HepG2 (cell line): ENCODE measurements around the gene EYA2. TPM values are rescaled to one million over a fixed set of nuclear protein-coding genes. Genes with fewer than 3 reads are reported as not detected.

ENCODE experiments used
- ATAC-seq: fragments of 200-7000 bp; cut with Tn5 transposase; 3 replicates; pipeline ENCODE4 v1.9.1; 2020; ENCODE audit warnings: mild to moderate bottlenecking, moderate library complexity
- BruUV-seq: library from RNA; stranded (reverse); fragments of 400-500 nt; replicated peaks from 2 replicates; lab custom pipeline; 2021; lab: Mats Ljungman, UMichigan
- CTCF ChIA-PET: fragments of 300-600 bp; formaldehyde crosslinking; extraction: SDS; loops from one replicate; lab custom pipeline; 2021; ENCODE audit warnings: low total read pairs, inconsistent platforms, low intra/inter-chr PET ratio; lab: Yijun Ruan, JAX
- POLR2A ChIA-PET: fragments of 350-600 bp; sonication (Branson Sonifier 250); formaldehyde crosslinking; loops from one replicate; lab custom pipeline; 2020; ENCODE audit warnings: antibody characterized with exemption, inconsistent platforms; lab: Yijun Ruan, JAX
- DNase-seq: peaks from one replicate; pipeline ENCODE4 v3.0.0-alpha.2; 2015; ENCODE audit warnings: low spot score
- FAIRE-seq: peaks from 3 replicates; lab custom pipeline; 2011; peaks lifted over from hg19 to GRCh38; lab: Jason Lieb, UNC
- H2AFZ ChIP-seq: one replicate; pipeline ENCODE4 v1.6.1; 2011; ENCODE audit warnings: low read length, inconsistent platforms
- H3K27ac ChIP-seq: fragments of 300-600 bp; 3 replicates; pipeline ENCODE4 v1.8.0; 2011; ENCODE audit warnings: mixed run types, mild to moderate bottlenecking, mixed read lengths, low read length, inconsistent platforms; ENCODE audit not compliant: insufficient read depth; ENCODE audit errors: extremely low read length
- H3K27me3 ChIP-seq, 2 experiments: fragments of 200-600 bp in 1 of 2; 2 replicates in 1 of 2; 3 replicates in 1 of 2; pipeline versions ENCODE4 v1.6.0 to v1.8.0; 2011; ENCODE audit warnings: low read length in 2 of 2, mild to moderate bottlenecking in 2 of 2, moderate library complexity in 2 of 2, inconsistent platforms in 1 of 2; ENCODE audit not compliant: insufficient read depth in 2 of 2, control insufficient read depth in 1 of 2
- H3K36me3 ChIP-seq, 2 experiments: fragments of 200-600 bp in 1 of 2; replicated peaks in 1 of 2; 2 replicates in 1 of 2; 3 replicates in 1 of 2; pipeline versions ENCODE4 v1.5.1 to v1.8.0; 2011; ENCODE audit warnings: low read length in 2 of 2, inconsistent platforms in 1 of 2; ENCODE audit not compliant: insufficient read depth in 2 of 2, control insufficient read depth in 1 of 2
- H3K4me1 ChIP-seq: 2 replicates; pipeline ENCODE4 v1.5.1; 2012; ENCODE audit warnings: low read length, inconsistent platforms; ENCODE audit not compliant: insufficient read depth
- H3K4me2 ChIP-seq: 2 replicates; pipeline ENCODE4 v1.6.0; 2011; ENCODE audit warnings: low read depth, low read length, inconsistent platforms
- H3K4me3 ChIP-seq, 3 experiments: fragments of 200-600 bp in 1 of 3; sonication (generic), shearing (Covaris generic) in 1 of 3; replicated peaks in 1 of 3; 2 replicates each; pipeline ENCODE4 v1.5.1; 2011 to 2016; ENCODE audit warnings: low read length in 3 of 3, inconsistent platforms in 2 of 3, low read depth in 2 of 3, mild to moderate bottlenecking in 2 of 3, control low read depth in 1 of 3, mixed read lengths in 1 of 3; ENCODE audit not compliant: insufficient read depth in 1 of 3
- H3K79me2 ChIP-seq: one replicate; pipeline ENCODE4 v1.6.1; 2011; ENCODE audit warnings: low read length, inconsistent platforms; ENCODE audit not compliant: insufficient read depth
- H3K9ac ChIP-seq: 2 replicates; pipeline ENCODE4 v1.6.0; 2011; ENCODE audit warnings: mild to moderate bottlenecking, low read depth, low read length, inconsistent platforms; ENCODE audit not compliant: insufficient read depth
- H3K9me3 ChIP-seq: 2 replicates; pipeline ENCODE4 v1.5.1; 2012; ENCODE audit warnings: mild to moderate bottlenecking, low read length
- H4K20me1 ChIP-seq: 2 replicates; pipeline ENCODE4 v1.6.0; 2011; ENCODE audit warnings: inconsistent platforms, mild to moderate bottlenecking, low read length, moderate library complexity; ENCODE audit not compliant: insufficient read depth
- BHLHE40 ChIP-seq: IDR thresholded peaks from 2 replicates; pipeline ENCODE4 v1.6.1; 2011; ENCODE audit warnings: low read length, improper control_type of control experiment
- CHD4 ChIP-seq: fragments of 200-600 bp; sonication (generic); IDR thresholded peaks from 2 replicates; pipeline ENCODE4 v1.7.0; 2017; ENCODE audit warnings: mild to moderate bottlenecking, low read length, borderline replicate concordance
- FOXA1 ChIP-seq, 2 experiments: fragments of 450-650 bp in 1 of 2; sonication (generic) in 1 of 2; formaldehyde crosslinking in 1 of 2; IDR thresholded peaks; 2 replicates each; pipeline versions ENCODE4 v1.4.0 to v1.6.1; 2016 to 2020; ENCODE audit warnings: missing genetic modification reagents in 1 of 2
- FOXP1 ChIP-seq, 2 experiments: fragments of 450-650 bp in 1 of 2; IDR thresholded peaks; 2 replicates each; pipeline ENCODE4 v1.6.1; 2017 to 2018; ENCODE audit warnings: antibody characterized with exemption in 1 of 2
- TEAD3 ChIP-seq: optimal IDR thresholded peaks from 2 replicates; pipeline ENCODE3; 2016; ENCODE audit warnings: borderline replicate concordance
- ZNF468 ChIP-seq: sonication (generic); formaldehyde crosslinking; IDR thresholded peaks from 2 replicates; pipeline ENCODE4 v1.8.0; 2022; ENCODE audit warnings: mild to moderate bottlenecking, moderate library complexity, missing genetic modification reagents
- ZNF629 ChIP-seq: sonication (generic); formaldehyde crosslinking; conservative IDR thresholded peaks from 2 replicates; pipeline ENCODE4 v1.5.0; 2020; ENCODE audit warnings: missing genetic modification reagents
- ZNF883 ChIP-seq: sonication (generic); formaldehyde crosslinking; IDR thresholded peaks from 2 replicates; pipeline ENCODE4 v1.5.1; 2020; ENCODE audit warnings: mild to moderate bottlenecking, missing genetic modification reagents; ENCODE audit errors: not compliant biosample characterization
- WGBS: methylation state at CpG from one replicate; pipeline ENCODE4 v1.1.6; 2017; ENCODE audit warnings: low lambda C conversion rate; 5-methylcytosine and 5-hydroxymethylcytosine counted together
- in situ Hi-C: cut with HindIII; loops from 2 replicates; pipeline ENCODE4 v1.10.0; 2017; ENCODE audit warnings: low pct_unique_long_range_greater_than_20kb; ENCODE audit not compliant: extremely low pct_ligation_motif_present
- intact Hi-C: fragments of 100-400 bp; cut with micrococcal nuclease; formaldehyde crosslinking; loops from one replicate; pipeline ENCODE4 v1.10.0; 2022; ENCODE audit not compliant: unreplicated experiment
- polyA plus RNA-seq, 8 experiments: library from polyadenylated mRNA; depleted of rRNA in 3 of 8; stranded (reverse) in 7 of 8; unstranded in 1 of 8; fragments of >200 nt; fragmentation: Illumina TruSeq in 4 of 8; extraction: Trizol in 4 of 8; gene quantifications; 2 replicates each; pipeline versions ENCODE4 v1.2.1 to v1.2.3, GENCODE V29; 2011 to 2016; ENCODE audit warnings: low read depth in 4 of 8, missing spikeins in 1 of 8, mixed read lengths in 1 of 8; ENCODE audit not compliant: insufficient read depth in 1 of 8
- total RNA-seq, 5 experiments: library from RNA; depleted of rRNA; stranded (reverse); fragments of >200 nt; fragmentation: Illumina TruSeq; extraction: Trizol; gene quantifications; 2 replicates each; pipeline ENCODE4 v1.2.3, GENCODE V29; 2016; ENCODE audit warnings: low read depth in 1 of 5
- TF ChIP-seq, protein P1 (sequence below): sonication (generic); formaldehyde crosslinking; IDR thresholded peaks from 2 replicates; pipeline ENCODE4 v1.9.0; 2022; ENCODE audit warnings: low read depth, missing genetic modification reagents
- TF ChIP-seq, protein P2 (sequence below): sonication (generic); formaldehyde crosslinking; IDR thresholded peaks from 2 replicates; pipeline ENCODE4; 2020; ENCODE audit warnings: missing genetic modification reagents, mild to moderate bottlenecking, borderline replicate concordance

Gene EYA2
- total and polyA plus RNA-seq, 2 of the 13 experiments (the other 11 are each of a cell fraction or from before 2014, with no cell fraction given) = not detected

DNA sequence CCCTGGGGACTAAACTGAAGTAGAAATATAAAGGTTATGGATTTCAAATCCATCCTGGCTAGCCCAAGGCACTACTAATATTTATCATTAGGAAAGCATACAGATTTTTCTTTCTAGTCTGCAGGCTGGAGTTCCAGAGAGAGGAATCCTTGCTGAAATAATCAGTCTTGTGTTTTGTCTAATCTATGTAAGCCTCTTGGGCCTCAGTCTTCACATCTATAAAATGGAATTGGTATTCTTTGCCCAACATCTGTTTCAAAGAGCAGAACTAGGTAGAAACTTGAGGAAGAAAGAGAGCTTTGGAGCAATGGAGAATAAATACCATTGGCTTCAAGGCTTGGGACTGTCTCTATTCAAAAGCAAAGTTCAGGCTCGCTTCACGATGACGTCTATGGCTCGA, 249.8 kb downstream of the EYA2 start:
- no peak for FAIRE-seq
- H3K9ac ChIP-seq = no peak overlapping the region
- DNase-seq = no peak
- in situ Hi-C loops = no loop called here
- H3K27ac ChIP-seq = no peak overlapping the region
- 41% methylated on average over 4 of the region's 4 CpGs for WGBS
- no peaks in the 10 kb centered on the region for H3K79me2 ChIP-seq
- no peak overlapping the region for H3K4me2 ChIP-seq
- no peak for ATAC-seq
- H3K9me3 ChIP-seq = 0 out of 2 replicates have a peak, but pooled peaks cover 5% of the 10 kb centered on the region
- ChIA-PET POLR2A (no interaction called here), CTCF (no interaction called here)
- TF ChIP-seq ZNF629 (CRISPR knock-in tag) (peak; percentile 69; the same call in 1 of the 2 replicates), ZNF883 (CRISPR knock-in tag) (no peak), CHD4 (0 out of 2 replicates have a peak, but pooled peaks have one; percentile 24)
- no peaks in the 10 kb centered on the region for H3K36me3 ChIP-seq
- no peak overlapping the region for H3K4me3 ChIP-seq
- intact Hi-C loops = no loop called here
- H3K4me1 ChIP-seq = peaks cover 24% of the 10 kb centered on the region
- H4K20me1 ChIP-seq = no peaks in the 10 kb centered on the region
- peaks cover 0 to 6% of the 10 kb centered on the region in 2 experiments; a peak in 2 of 5 replicates for H3K27me3 ChIP-seq
- no TSS peak for BruUV-seq
- no peak overlapping the region for H2AFZ ChIP-seq

DNA sequence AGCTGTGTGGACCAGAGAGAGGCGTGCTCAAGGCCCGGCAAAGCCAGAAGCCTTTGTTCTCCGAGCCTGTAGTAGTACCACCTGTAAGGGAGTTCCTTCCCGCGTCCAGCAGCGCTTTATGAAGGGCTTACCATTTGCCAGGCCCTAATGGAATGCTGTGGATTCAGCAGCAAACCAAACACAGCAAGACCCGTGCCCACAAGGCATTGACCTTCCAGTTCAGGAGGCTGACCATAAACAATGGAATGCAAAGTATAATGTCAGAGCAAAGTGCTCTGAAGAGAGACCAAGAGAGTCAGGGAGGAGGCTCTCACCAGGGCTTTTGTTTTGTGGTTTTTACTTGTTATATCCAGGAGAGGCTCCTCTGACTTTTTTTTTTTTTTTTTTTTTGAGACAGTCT, 252.0 kb downstream of the EYA2 start:
- H3K4me3 ChIP-seq = 0 out of 6 replicates have a peak overlapping the region, but pooled peaks of 1 of the 3 experiments have one; percentile 1
- H4K20me1 ChIP-seq = no peaks in the 10 kb centered on the region
- ChIA-PET CTCF (no interaction called here), POLR2A (no interaction called here)
- H3K27ac ChIP-seq = no peak overlapping the region
- peaks cover 0 to 6% of the 10 kb centered on the region in 2 experiments; a peak in 2 of 5 replicates for H3K27me3 ChIP-seq
- H3K79me2 ChIP-seq = no peaks in the 10 kb centered on the region
- no peak overlapping the region for H3K9ac ChIP-seq
- FAIRE-seq (peak; percentile 34), DNase-seq (peak; percentile 74), ATAC-seq (peak; percentile 60)
- no peaks in the 10 kb centered on the region for H3K9me3 ChIP-seq
- intact Hi-C loops (no loop called here), in situ Hi-C loops (loop anchor here (5.0 kb wide), 1 partner anchor 389 kb away; no protein-coding TSS in a partner anchor)
- H2AFZ ChIP-seq = no peak overlapping the region
- no TSS peak for BruUV-seq
- H3K4me2 ChIP-seq = peak overlapping the region; percentile 34
- WGBS = 7% methylated on average over 7 of the region's 7 CpGs
- H3K36me3 ChIP-seq = no peaks in the 10 kb centered on the region
- peaks cover 27% of the 10 kb centered on the region for H3K4me1 ChIP-seq
- TF ChIP-seq FOXP1 (IDR thresholded peaks at IDR 0.05) (no peak), FOXP1 (CRISPR knock-in tag; IDR thresholded peaks at IDR 0.05) (0 out of 2 replicates have a peak, but pooled peaks have one; percentile 22), ZNF468 (no peak), TEAD3 (CRISPR knock-in tag) (peak; percentile 67), BHLHE40 (peak; percentile 80), FOXA1 (IDR thresholded peaks at IDR 0.05) (no peak), FOXA1 (CRISPR knock-in tag; IDR thresholded peaks at IDR 0.05) (peak; percentile 20; the same call in 1 of the 2 replicates)
- TF ChIP-seq, protein P1, sequence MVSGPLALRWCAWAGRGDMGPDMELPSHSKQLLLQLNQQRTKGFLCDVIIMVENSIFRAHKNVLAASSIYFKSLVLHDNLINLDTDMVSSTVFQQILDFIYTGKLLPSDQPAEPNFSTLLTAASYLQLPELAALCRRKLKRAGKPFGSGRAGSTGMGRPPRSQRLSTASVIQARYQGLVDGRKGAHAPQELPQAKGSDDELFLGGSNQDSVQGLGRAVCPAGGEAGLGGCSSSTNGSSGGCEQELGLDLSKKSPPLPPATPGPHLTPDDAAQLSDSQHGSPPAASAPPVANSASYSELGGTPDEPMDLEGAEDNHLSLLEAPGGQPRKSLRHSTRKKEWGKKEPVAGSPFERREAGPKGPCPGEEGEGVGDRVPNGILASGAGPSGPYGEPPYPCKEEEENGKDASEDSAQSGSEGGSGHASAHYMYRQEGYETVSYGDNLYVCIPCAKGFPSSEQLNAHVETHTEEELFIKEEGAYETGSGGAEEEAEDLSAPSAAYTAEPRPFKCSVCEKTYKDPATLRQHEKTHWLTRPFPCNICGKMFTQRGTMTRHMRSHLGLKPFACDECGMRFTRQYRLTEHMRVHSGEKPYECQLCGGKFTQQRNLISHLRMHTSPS = peak; percentile 85; the same call in 1 of the 2 replicates
- TF ChIP-seq, protein P2, sequence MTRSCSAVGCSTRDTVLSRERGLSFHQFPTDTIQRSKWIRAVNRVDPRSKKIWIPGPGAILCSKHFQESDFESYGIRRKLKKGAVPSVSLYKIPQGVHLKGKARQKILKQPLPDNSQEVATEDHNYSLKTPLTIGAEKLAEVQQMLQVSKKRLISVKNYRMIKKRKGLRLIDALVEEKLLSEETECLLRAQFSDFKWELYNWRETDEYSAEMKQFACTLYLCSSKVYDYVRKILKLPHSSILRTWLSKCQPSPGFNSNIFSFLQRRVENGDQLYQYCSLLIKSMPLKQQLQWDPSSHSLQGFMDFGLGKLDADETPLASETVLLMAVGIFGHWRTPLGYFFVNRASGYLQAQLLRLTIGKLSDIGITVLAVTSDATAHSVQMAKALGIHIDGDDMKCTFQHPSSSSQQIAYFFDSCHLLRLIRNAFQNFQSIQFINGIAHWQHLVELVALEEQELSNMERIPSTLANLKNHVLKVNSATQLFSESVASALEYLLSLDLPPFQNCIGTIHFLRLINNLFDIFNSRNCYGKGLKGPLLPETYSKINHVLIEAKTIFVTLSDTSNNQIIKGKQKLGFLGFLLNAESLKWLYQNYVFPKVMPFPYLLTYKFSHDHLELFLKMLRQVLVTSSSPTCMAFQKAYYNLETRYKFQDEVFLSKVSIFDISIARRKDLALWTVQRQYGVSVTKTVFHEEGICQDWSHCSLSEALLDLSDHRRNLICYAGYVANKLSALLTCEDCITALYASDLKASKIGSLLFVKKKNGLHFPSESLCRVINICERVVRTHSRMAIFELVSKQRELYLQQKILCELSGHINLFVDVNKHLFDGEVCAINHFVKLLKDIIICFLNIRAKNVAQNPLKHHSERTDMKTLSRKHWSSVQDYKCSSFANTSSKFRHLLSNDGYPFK (CRISPR knock-in tag) = 0 out of 2 replicates have a peak, but pooled peaks have one; percentile 8
